GM10266 (cell line): ENCODE measurements around the gene HIPK2.
"Not testable (repeated sequence)": the region's sequence is repeated elsewhere in the genome, so short reads cannot be mapped to it uniquely, and the experiment has no call there.

Experiments used
- DNase-seq: peaks from one replicate; pipeline ENCODE4 v3.0.0; 2012; ENCODE audit errors: extremely low spot score
- CTCF ChIP-seq: IDR thresholded peaks from 2 replicates; pipeline ENCODE4 v1.5.1; 2012; ENCODE audit warnings: mild to moderate bottlenecking, low read depth; ENCODE audit not compliant: control insufficient read depth, insufficient read depth; ENCODE audit errors: missing control alignments

The HIPK2 gene

GRCh38 chr7:139559364-139560105 lies 218.3 kb downstream of the HIPK2 start:
- DNase-seq: no peak
- no peak for TF ChIP-seq CTCF

- DNase-seq: no peak
- TF ChIP-seq CTCF: no peak
Measured at GRCh38 chr7:139557857-139558581, 219.8 kb downstream of the HIPK2 start.

GRCh38 chr7:139553991-139554700 lies 223.7 kb downstream of the HIPK2 start:
- DNase-seq: not testable (repeated sequence)

GRCh38 chr7:139548302-139549028 lies 229.3 kb downstream of the HIPK2 start:
- TF ChIP-seq CTCF: no peak
- no peak for DNase-seq

- no peak for DNase-seq
- no peak for TF ChIP-seq CTCF
Measured at GRCh38 chr7:139544645-139545044, 233.2 kb downstream of the HIPK2 start.

GRCh38 chr7:139543801-139544603 lies 233.8 kb downstream of the HIPK2 start:
- no peak for TF ChIP-seq CTCF
- no peak for DNase-seq
